Neural progenitor cell (in vitro differentiated cells): Measurements from ENCODE around the gene KRTAP4-2. TPM values are rescaled to one million over a fixed set of nuclear protein-coding genes. Genes with fewer than 3 reads are reported as not detected.

ENCODE experiments used
- DNase-seq: peaks from one replicate; pipeline ENCODE4 v3.0.0-alpha.2; 2016; ENCODE audit warnings: low spot score
- H2AFZ ChIP-seq: fragments of 200-600 bp; sonication (generic); replicated peaks from 2 replicates; pipeline ENCODE4 v1.6.1; 2016; ENCODE audit warnings: antibody characterized with exemption
- H3F3A ChIP-seq: fragments of 200-600 bp; sonication (generic); 2 replicates; pipeline ENCODE4 v1.6.1; 2016; ENCODE audit warnings: antibody characterized with exemption, low read depth
- H3K27ac ChIP-seq: fragments of 200-600 bp; sonication (generic); 2 replicates; pipeline ENCODE4 v1.5.1; 2016; ENCODE audit warnings: mild to moderate bottlenecking
- H3K27me3 ChIP-seq: fragments of 200-600 bp; sonication (generic); 2 replicates; pipeline ENCODE4 v1.6.1; 2016; ENCODE audit warnings: mild to moderate bottlenecking, moderate library complexity
- H3K36me3 ChIP-seq: fragments of 200-600 bp; sonication (generic); 2 replicates; pipeline ENCODE4 v1.5.1; 2016
- H3K4me1 ChIP-seq: fragments of 200-600 bp; sonication (generic); 2 replicates; pipeline ENCODE4 v1.6.1; 2016; ENCODE audit warnings: mixed run types
- H3K4me2 ChIP-seq: fragments of 200-600 bp; sonication (generic); 2 replicates; pipeline ENCODE4 v1.6.1; 2016
- H3K4me3 ChIP-seq: fragments of 200-600 bp; sonication (generic); 2 replicates; pipeline ENCODE4 v1.5.1; 2016
- H3K79me2 ChIP-seq: fragments of 200-600 bp; sonication (generic); 2 replicates; pipeline ENCODE4 v1.6.1; 2016; ENCODE audit warnings: low read depth
- H3K9ac ChIP-seq: fragments of 200-600 bp; sonication (generic); 2 replicates; pipeline ENCODE4 v1.6.1; 2016
- H3K9me3 ChIP-seq: fragments of 200-600 bp; sonication (generic); 2 replicates; pipeline ENCODE4 v1.5.1; 2016; ENCODE audit warnings: low read depth
- H4K20me1 ChIP-seq: fragments of 200-600 bp; sonication (generic); 2 replicates; pipeline ENCODE4 v1.6.1; 2016; ENCODE audit warnings: low read depth
- H3K27ac Mint-ChIP-seq: 3 replicates; pipeline ENCODE4 v1.8.0; 2021; ENCODE audit warnings: mixed read lengths
- H3K27me3 Mint-ChIP-seq: 2 replicates; pipeline ENCODE4 v1.8.0; 2022; ENCODE audit warnings: low read depth, mild to moderate bottlenecking, inconsistent platforms, moderate library complexity, mixed read lengths; ENCODE audit not compliant: insufficient read depth
- H3K36me3 Mint-ChIP-seq: 3 replicates; pipeline ENCODE4 v1.8.0; 2021; ENCODE audit warnings: mixed read lengths
- H3K4me1 Mint-ChIP-seq: 3 replicates; pipeline ENCODE4 v1.8.0; 2021; ENCODE audit warnings: mixed read lengths
- H3K4me3 Mint-ChIP-seq: 3 replicates; pipeline ENCODE4 v1.8.0; 2021; ENCODE audit warnings: mild to moderate bottlenecking, moderate library complexity, mixed read lengths
- H3K9me3 Mint-ChIP-seq: 3 replicates; pipeline ENCODE4 v1.8.0; 2020; ENCODE audit warnings: mixed read lengths
- EZH2 ChIP-seq: fragments of 200-600 bp; sonication (generic); IDR thresholded peaks from 2 replicates; pipeline ENCODE4 v1.6.1; 2017; ENCODE audit warnings: antibody characterized with exemption, mild to moderate bottlenecking, moderate library complexity
- EZH2phosphoT487 ChIP-seq: fragments of 200-600 bp; sonication (generic); IDR thresholded peaks from 2 replicates; pipeline ENCODE4 v1.6.1; 2017; ENCODE audit warnings: antibody characterized with exemption
- total RNA-seq: library from RNA; depleted of rRNA; stranded (reverse); fragments of >200 nt; gene quantifications from 2 replicates; pipeline ENCODE4 v1.2.3, GENCODE V29; 2015; ENCODE audit warnings: low replicate concordance
- TF ChIP-seq, protein P1 (sequence below): fragments of 200-600 bp; sonication (generic); IDR thresholded peaks from 2 replicates; pipeline ENCODE4 v1.5.1; 2017; ENCODE audit warnings: antibody characterized with exemption, mild to moderate bottlenecking

Gene KRTAP4-2
- total RNA-seq, 1 donor from 2014 or later: not detected

DNA sequence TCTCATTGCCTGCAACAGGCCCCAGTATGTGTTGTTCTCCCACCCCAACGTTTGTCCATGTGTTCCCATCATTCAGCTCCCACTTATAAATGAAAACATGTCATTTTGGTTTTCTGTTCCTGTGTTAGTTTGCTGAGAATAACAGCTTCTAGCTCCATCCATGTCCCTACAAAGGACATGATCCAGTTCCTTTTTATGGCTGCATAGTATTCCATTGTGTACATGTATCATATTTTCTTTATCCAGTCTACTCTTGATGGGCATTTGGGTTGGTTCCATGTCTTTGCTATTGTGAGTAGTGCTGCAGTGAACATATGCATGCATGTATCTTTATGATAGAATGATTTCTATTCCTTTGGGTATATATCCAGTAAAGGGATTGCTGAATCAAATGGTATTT is 37.7 kb upstream of the KRTAP4-2 start:
- Mint-ChIP-seq H3K36me3 (no peaks in the 10 kb centered on the region), H3K4me3 (no peak overlapping the region), H3K4me1 (no peaks in the 10 kb centered on the region), H3K27ac (no peak overlapping the region), H3K9me3 (peaks cover 2% of the 10 kb centered on the region), H3K27me3 (no peaks in the 10 kb centered on the region)
- Histone ChIP-seq H3K27me3 (no peaks in the 10 kb centered on the region), H2AFZ (no peak overlapping the region), H4K20me1 (no peaks in the 10 kb centered on the region), H3K4me1 (no peaks in the 10 kb centered on the region), H3K9ac (no peak overlapping the region), H3F3A (no peaks in the 10 kb centered on the region), H3K4me2 (no peak overlapping the region), H3K9me3 (no peaks in the 10 kb centered on the region), H3K36me3 (no peaks in the 10 kb centered on the region), H3K27ac (no peak overlapping the region), H3K4me3 (no peak overlapping the region), H3K79me2 (no peaks in the 10 kb centered on the region)
- no peak for DNase-seq
- no peak for TF ChIP-seq EZH2
- no peak for TF ChIP-seq EZH2phosphoT487
- TF ChIP-seq, protein P1, sequence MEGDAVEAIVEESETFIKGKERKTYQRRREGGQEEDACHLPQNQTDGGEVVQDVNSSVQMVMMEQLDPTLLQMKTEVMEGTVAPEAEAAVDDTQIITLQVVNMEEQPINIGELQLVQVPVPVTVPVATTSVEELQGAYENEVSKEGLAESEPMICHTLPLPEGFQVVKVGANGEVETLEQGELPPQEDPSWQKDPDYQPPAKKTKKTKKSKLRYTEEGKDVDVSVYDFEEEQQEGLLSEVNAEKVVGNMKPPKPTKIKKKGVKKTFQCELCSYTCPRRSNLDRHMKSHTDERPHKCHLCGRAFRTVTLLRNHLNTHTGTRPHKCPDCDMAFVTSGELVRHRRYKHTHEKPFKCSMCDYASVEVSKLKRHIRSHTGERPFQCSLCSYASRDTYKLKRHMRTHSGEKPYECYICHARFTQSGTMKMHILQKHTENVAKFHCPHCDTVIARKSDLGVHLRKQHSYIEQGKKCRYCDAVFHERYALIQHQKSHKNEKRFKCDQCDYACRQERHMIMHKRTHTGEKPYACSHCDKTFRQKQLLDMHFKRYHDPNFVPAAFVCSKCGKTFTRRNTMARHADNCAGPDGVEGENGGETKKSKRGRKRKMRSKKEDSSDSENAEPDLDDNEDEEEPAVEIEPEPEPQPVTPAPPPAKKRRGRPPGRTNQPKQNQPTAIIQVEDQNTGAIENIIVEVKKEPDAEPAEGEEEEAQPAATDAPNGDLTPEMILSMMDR: no peak

DNA sequence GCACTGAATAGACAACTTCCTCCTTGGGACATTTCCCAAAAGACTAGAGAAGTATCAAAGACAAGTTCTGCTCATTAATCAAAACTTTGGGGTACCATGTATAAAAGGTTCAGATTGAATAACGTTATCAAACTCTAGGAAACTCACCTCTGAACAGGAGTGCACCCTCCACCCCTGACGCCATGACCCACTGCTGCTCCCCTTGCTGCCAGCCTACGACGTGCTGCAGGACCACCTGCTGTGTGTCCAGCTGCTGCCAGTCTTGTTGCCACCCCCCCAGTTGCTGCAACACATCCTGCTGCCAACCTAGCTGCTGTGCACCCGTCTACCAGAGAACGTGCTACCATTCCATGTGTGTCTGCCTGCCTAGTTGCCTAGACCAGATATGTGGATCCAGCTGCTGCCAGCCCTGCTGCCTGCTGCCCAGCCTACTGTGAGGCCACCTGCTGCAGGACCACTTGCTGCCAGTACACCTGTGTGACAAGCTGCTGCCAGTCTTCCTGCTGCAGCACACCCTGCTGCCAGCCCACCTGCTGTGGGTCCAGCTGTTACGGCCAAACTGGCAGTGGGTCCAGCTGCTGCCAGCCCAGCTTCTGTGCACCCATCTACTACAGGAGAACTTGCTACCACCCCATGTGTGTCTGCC is 34.6 kb upstream of the KRTAP4-2 start:
- no peak overlapping the region for H3K27ac ChIP-seq
- H3K4me3 Mint-ChIP-seq: no peak overlapping the region
- H3F3A ChIP-seq: no peaks in the 10 kb centered on the region
- H3K4me3 ChIP-seq: no peak overlapping the region
- H3K4me1 Mint-ChIP-seq: no peaks in the 10 kb centered on the region
- no peaks in the 10 kb centered on the region for H3K36me3 Mint-ChIP-seq
- DNase-seq: no peak
- no peaks in the 10 kb centered on the region for H3K36me3 ChIP-seq
- H2AFZ ChIP-seq: no peak overlapping the region
- H3K9me3 ChIP-seq: peaks cover under 1% of the 10 kb centered on the region
- no peaks in the 10 kb centered on the region for H3K27me3 Mint-ChIP-seq
- H4K20me1 ChIP-seq: no peaks in the 10 kb centered on the region
- H3K9me3 Mint-ChIP-seq: no peaks in the 10 kb centered on the region
- H3K27me3 ChIP-seq: no peaks in the 10 kb centered on the region
- H3K4me2 ChIP-seq: no peak overlapping the region
- H3K4me1 ChIP-seq: no peaks in the 10 kb centered on the region
- TF ChIP-seq EZH2phosphoT487 (no peak), EZH2 (no peak)
- TF ChIP-seq, protein P1: no peak
- H3K9ac ChIP-seq: no peak overlapping the region
- no peak overlapping the region for H3K27ac Mint-ChIP-seq
- no peaks in the 10 kb centered on the region for H3K79me2 ChIP-seq

- no peaks in the 10 kb centered on the region for H3F3A ChIP-seq
- no peaks in the 10 kb centered on the region for H4K20me1 ChIP-seq
- no peaks in the 10 kb centered on the region for H3K9me3 Mint-ChIP-seq
- no peaks in the 10 kb centered on the region for H3K36me3 ChIP-seq
- H3K9ac ChIP-seq: no peak overlapping the region
- H3K27me3 ChIP-seq: no peaks in the 10 kb centered on the region
- H3K4me2 ChIP-seq: no peak overlapping the region
- H3K4me3 Mint-ChIP-seq: no peak overlapping the region
- no peak for TF ChIP-seq EZH2phosphoT487
- TF ChIP-seq, protein P1: no peak
- no peak for TF ChIP-seq EZH2
- H3K27ac ChIP-seq: no peak overlapping the region
- peaks cover 4% of the 10 kb centered on the region for H3K9me3 ChIP-seq
- H3K36me3 Mint-ChIP-seq: no peaks in the 10 kb centered on the region
- H3K79me2 ChIP-seq: no peaks in the 10 kb centered on the region
- no peak overlapping the region for H3K27ac Mint-ChIP-seq
- no peaks in the 10 kb centered on the region for H3K4me1 Mint-ChIP-seq
- DNase-seq: no peak
- no peaks in the 10 kb centered on the region for H3K27me3 Mint-ChIP-seq
- H2AFZ ChIP-seq: no peak overlapping the region
- no peak overlapping the region for H3K4me3 ChIP-seq
- no peaks in the 10 kb centered on the region for H3K4me1 ChIP-seq
Observed at GRCh38 chr17:41211845-41212466, 33.9 kb upstream of the KRTAP4-2 start.
